MG63 (cell line): ENCODE data around the gene SPINK9. TPM values are rescaled to one million over a fixed set of nuclear protein-coding genes. Genes with fewer than 3 reads are reported as not detected.

Experiments used
- DNase-seq: peaks from one replicate; pipeline ENCODE4 v3.0.0-alpha.2; 2020
- H3K27me3 ChIP-seq: fragments of 250-450 bp; sonication (Bioruptor Pico); 2 replicates; pipeline ENCODE4 v1.5.1; 2020; ENCODE audit warnings: mild to moderate bottlenecking, moderate library complexity
- H3K36me3 ChIP-seq: fragments of 250-450 bp; sonication (Bioruptor Pico); 2 replicates; pipeline ENCODE4 v1.5.1; 2020; ENCODE audit warnings: mild to moderate bottlenecking, moderate library complexity
- H3K4me3 ChIP-seq: fragments of 250-450 bp; sonication (Bioruptor Pico); 2 replicates; pipeline ENCODE4 v1.5.1; 2020; ENCODE audit warnings: mild to moderate bottlenecking, moderate library complexity
- H3K9me3 ChIP-seq: fragments of 250-450 bp; sonication (Bioruptor Pico); 2 replicates; pipeline ENCODE4 v1.5.1; 2020; ENCODE audit warnings: mild to moderate bottlenecking, moderate library complexity
- total RNA-seq: library from RNA; depleted of rRNA; stranded (reverse); fragments of >200 nt; shearing (Covaris generic); gene quantifications from 2 replicates; pipeline ENCODE4 v1.2.3, GENCODE V29; 2014; ENCODE audit warnings: low replicate concordance

Gene SPINK9
- total RNA-seq, 1 experiment from 2014 or later, result not detected

DNA sequence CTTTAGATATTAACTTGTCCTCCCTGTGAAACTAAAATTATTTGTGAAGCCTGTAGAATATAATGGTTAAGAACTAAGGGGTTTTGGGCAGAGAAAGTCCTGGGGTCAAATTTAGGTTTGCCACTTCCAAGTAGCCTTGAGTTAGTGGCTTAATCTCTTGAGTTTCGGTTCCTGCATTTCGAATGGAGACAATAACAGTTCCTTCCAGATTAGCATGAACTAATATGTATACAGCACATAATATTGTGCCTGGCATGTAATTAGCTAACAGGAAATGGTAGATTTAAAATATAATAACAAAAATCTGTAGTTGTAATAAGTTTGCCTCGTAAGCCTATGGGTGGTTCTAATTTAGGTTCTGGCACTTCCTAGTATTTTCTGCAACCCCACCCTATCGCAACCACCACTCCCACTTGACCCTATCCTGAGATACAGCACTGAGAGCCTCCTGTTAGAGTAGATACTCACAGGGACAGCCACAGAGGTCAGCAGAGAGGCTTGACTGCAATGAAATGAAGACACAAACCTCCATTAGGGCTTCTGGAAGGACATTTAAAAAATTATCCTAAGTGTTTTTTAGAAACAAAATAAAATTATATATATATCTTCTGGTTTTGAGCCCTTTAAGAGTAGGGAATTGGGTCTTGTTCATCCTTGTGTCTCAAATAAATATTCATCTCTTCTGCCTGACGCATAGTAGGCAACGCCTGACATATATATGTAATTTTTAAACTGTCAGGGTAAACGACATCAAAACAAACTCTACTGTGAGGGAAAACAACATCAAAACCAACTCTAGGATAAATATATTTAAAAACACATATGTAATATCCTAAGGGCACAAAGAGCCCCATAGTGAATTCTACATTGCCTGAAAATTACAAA, 8.5 kb downstream of the SPINK9 start:
- Histone ChIP-seq H3K9me3 (no peaks in the 10 kb centered on the region), H3K36me3 (no peaks in the 10 kb centered on the region), H3K4me3 (no peak overlapping the region), H3K27me3 (no peaks in the 10 kb centered on the region)
- DNase-seq, result no peak

DNA sequence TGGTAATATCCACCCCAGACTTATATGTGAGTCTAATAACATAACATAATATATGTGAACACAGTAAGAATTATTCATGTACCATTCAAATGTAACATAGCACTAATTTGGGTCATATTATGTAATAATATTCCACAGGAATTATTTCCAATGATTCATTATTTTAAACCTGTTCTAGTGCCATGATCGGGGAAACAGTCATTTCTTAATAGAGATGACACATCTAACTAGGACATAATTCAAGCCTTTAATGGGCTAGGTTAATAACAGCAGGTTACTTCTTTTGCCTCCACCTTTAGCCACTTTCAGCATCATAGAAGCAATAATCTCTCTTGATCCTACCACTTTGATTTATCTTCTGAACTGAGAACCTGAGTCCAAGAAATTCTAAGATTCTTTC, 12.3 kb downstream of the SPINK9 start:
- no peak for DNase-seq
- Histone ChIP-seq H3K36me3 (no peaks in the 10 kb centered on the region), H3K9me3 (no peaks in the 10 kb centered on the region), H3K4me3 (no peak overlapping the region), H3K27me3 (no peaks in the 10 kb centered on the region)

DNA sequence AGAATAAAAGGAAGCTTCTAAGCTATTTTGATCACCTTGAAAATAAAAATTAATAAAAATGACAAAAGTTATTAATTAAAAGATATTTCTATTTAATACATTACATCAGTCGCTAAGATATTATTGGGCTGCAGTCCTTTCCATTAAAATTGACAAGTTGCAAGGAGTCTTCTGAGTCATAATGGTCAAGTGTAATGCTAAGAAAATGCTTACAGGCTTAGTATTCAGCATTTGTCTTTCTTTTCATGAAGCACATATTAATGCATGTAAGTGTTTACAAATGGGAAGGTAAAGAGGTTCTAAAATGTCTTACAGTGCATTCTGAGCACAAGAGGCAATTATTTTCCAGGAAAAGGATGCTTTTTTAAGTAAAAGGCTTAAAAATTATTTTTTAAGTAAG, 17.3 kb downstream of the SPINK9 start:
- H3K36me3 ChIP-seq, result no peaks in the 10 kb centered on the region
- no peak for DNase-seq
- no peaks in the 10 kb centered on the region for H3K9me3 ChIP-seq
- H3K4me3 ChIP-seq, result no peak overlapping the region
- H3K27me3 ChIP-seq, result no peaks in the 10 kb centered on the region

DNA sequence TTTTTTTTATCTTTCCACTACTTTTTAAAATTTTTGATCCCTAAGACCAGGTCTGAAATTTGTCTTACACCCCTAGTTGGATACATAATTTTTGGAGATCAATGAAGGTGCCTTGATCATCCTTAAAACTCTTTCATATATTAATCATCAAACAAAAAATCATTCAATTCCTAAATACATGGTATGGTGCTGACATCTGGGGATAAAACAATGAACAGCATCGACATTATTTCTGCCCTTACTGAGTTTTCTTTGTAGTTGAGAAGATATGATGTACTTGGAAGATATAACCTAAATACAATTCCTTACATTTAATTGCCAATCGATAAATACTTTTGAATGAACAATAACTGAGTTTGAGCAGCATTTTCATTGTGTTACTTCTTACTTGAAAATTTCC, 18.3 kb downstream of the SPINK9 start:
- no peaks in the 10 kb centered on the region for H3K27me3 ChIP-seq
- H3K4me3 ChIP-seq, result no peak overlapping the region
- no peak for DNase-seq
- no peaks in the 10 kb centered on the region for H3K36me3 ChIP-seq
- H3K9me3 ChIP-seq, result no peaks in the 10 kb centered on the region

DNA sequence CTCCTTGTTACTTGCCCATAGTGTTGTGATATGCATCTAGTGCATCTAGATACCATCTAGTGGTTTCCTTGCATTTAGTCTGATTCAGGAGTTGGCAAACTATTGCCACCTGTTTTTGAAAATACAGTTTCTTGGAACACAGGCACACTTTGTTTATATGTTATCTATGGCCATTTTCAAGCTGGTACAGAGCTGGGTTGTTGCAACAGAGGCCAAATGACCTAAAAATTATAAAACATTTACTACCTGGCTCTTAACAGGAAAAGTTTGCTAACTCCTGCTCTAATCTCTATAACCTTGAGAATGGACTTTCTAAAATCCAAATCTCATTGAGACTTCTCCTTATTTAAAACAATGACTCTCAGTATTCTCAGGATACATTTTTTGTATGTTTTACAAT, 29.0 kb downstream of the SPINK9 start:
- no peaks in the 10 kb centered on the region for H3K27me3 ChIP-seq
- no peak overlapping the region for H3K4me3 ChIP-seq
- H3K9me3 ChIP-seq, result peaks cover 12% of the 10 kb centered on the region
- H3K36me3 ChIP-seq, result no peaks in the 10 kb centered on the region
- no peak for DNase-seq

DNA sequence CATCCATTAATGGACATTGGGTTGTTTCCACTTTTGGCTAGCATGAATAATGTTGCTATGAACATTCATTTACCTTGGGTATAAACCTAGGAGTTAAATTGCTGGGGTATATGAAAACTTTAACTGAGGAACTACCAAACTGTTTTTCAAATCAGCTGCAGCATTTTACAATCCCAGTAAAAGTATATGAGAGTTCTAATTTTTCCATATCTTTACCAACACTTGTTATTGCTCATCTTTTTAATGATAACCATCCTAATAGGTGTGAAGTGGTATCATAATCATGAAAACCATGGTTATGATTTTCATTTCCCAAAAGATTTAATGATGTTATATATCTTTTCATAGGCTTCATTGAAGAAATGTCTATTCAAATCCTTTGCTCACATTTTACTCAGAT, 32.9 kb downstream of the SPINK9 start:
- no peak for DNase-seq
- Histone ChIP-seq H3K27me3 (no peaks in the 10 kb centered on the region), H3K36me3 (no peaks in the 10 kb centered on the region), H3K4me3 (no peak overlapping the region), H3K9me3 (peaks cover 12% of the 10 kb centered on the region)

DNA sequence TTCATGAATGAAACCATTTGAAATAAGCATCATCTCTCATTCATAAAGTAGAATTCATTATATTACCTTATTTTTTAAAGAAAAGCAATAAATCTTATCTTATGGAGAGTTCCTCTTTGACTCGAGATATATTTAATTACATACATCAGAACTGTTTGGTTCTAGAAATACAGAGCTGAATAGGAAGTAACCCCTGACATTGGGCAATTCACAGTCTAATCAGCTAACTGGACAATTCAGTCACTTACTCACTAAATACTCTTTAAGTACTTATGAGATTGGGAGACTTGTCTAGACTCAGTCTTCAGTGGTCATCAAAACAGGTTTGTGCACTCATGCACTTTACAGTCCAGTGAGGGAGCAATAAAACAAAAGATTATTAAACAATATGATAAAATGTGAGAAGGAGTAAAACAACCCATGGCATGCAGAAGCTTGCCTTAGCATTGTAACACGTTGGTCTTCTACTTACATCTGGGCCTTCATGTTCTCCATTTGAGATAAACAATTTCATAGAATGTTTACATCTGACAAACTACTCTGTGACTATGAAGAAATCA, 36.9 kb downstream of the SPINK9 start:
- peaks cover 12% of the 10 kb centered on the region for H3K9me3 ChIP-seq
- no peaks in the 10 kb centered on the region for H3K36me3 ChIP-seq
- no peak for DNase-seq
- H3K4me3 ChIP-seq, result no peak overlapping the region
- no peaks in the 10 kb centered on the region for H3K27me3 ChIP-seq

DNA sequence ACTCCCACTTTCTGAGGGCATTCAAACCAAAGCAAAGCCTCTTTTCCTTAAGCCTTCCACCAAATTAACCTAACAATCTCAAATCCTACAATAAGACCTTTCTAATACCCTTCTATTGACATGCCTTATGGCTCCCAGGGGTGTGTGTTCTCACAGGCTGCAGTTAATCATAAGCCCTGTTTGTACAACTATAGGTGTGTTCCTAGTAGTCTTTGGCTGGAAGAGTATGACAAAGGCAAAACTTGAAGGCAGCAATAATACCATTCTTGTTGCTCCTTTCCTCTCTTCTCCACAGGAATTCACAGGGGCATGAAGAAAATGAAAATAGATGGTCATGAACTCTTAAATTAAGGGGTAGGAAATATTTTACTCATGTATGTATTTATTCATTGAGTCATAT, 37.5 kb downstream of the SPINK9 start:
- DNase-seq, result no peak
- H3K36me3 ChIP-seq, result no peaks in the 10 kb centered on the region
- no peak overlapping the region for H3K4me3 ChIP-seq
- peaks cover 11% of the 10 kb centered on the region for H3K9me3 ChIP-seq
- no peaks in the 10 kb centered on the region for H3K27me3 ChIP-seq

DNA sequence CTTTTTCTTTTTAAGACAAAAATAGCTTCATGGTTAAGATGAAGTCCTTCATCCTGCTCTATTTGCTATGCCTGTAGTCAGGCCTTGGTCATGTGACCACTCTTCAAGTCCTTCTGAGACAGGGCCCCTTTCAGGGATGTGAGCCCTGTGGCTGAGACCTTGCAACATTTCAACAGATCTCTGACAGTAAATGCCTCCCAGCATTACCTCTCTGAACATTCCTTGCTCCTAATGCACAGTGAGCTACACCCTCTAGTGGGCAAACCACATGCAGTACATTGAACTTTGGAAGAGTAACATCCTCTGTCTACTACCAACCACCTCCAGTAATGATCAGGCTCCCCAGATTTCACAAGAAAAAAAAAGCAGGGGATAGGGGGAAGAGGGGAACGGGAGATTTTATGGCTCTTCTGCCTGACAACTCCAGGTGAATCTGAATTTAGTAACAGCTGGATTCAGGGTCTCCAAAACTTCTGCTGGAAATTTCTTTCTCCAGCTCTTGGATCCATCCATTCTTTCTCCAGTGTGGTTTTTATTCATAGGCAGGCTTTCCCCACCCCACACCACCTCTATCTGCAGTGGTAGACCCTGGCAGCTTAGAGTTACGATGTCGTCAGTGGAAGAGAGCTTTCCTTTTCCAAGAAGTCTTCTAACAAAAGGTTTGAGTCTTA, 39.5 kb downstream of the SPINK9 start:
- no peaks in the 10 kb centered on the region for H3K9me3 ChIP-seq
- H3K36me3 ChIP-seq, result no peaks in the 10 kb centered on the region
- H3K4me3 ChIP-seq, result no peak overlapping the region
- H3K27me3 ChIP-seq, result no peaks in the 10 kb centered on the region
- DNase-seq, result peak; percentile 29

DNA sequence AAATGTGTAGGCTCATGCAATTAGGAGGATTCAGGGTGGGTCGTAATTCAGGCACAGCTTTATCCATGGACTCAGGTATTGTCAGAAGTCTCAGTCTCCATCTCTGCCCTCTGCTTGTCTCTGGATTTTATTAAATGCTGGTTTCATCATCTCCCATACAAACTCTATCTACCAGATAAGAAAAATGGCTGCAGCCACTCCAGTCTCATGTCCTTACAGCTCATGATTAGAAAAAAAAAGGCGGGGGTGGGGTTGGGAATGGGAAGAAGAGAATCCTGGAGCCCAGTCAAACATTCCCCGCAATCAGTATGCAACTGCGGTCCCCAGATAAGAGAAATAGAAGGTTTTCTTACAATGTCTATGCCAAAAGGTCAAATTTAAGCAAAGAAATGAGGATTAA, 40.8 kb downstream of the SPINK9 start:
- DNase-seq, result no peak
- Histone ChIP-seq H3K9me3 (no peaks in the 10 kb centered on the region), H3K36me3 (no peaks in the 10 kb centered on the region), H3K4me3 (no peak overlapping the region), H3K27me3 (no peaks in the 10 kb centered on the region)

DNA sequence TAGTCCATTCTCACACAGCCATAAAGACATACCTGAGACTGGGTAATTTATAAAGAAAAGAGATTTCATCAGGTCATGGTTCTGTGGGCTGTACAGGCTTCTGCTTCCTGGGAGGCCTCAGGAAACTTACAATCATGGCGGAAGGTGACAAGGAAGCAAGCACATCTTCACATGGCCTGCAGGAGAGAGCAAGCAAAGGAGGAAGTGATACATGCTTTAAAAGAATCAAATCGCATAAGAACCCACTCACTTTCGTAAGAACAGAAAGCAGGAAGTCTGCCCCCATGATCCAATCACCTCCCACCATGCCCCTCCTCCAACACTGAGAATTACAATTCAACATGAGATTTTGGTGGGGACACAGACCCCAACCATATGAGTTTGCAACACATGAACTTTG, 43.3 kb downstream of the SPINK9 start:
- Histone ChIP-seq H3K27me3 (no peaks in the 10 kb centered on the region), H3K4me3 (no peak overlapping the region), H3K36me3 (no peaks in the 10 kb centered on the region), H3K9me3 (no peaks in the 10 kb centered on the region)
- DNase-seq, result no peak

DNA sequence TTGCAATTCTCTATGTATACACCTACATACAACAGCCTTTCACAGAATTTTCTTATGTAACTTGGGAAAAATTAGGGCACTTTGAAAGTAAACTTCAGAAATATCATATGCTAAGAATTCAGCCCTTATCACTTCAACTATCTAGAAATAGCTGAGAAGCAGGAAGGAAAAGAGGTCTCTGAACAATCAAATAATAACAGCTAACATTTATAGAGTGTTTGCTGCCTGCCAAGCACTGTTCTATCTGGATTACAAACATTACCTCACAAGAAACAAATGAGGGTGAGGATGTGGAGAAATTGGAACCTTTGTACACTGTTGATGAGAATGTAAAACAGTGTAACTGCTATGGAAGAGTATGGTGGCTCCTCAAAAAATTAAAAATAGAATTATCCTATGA, 44.0 kb downstream of the SPINK9 start:
- Histone ChIP-seq H3K4me3 (no peak overlapping the region), H3K9me3 (no peaks in the 10 kb centered on the region), H3K36me3 (peaks cover 4% of the 10 kb centered on the region; the same call in 1 of the 2 replicates), H3K27me3 (no peaks in the 10 kb centered on the region)
- DNase-seq, result no peak

DNA sequence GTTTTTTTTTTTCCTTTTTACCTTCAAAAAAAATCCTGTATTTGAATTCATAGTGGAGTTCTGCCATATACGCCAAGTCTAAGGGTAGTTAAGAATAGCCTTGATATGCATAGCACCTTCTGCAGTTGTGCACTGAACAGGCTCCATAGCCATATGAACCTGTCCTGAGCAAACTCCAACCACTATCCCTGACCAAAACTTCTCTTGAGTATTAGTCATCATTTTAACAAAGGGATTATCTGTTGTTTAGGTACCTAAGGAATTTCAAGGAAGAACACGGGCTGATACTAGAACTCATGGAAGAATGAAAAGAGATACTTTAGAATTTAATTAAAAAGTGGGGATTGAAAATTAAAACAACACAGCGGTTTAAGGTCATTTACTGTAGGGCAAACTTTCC, 46.5 kb downstream of the SPINK9 start:
- no peak overlapping the region for H3K4me3 ChIP-seq
- H3K27me3 ChIP-seq, result no peaks in the 10 kb centered on the region
- no peaks in the 10 kb centered on the region for H3K9me3 ChIP-seq
- H3K36me3 ChIP-seq, result peaks cover 9% of the 10 kb centered on the region
- DNase-seq, result no peak

DNA sequence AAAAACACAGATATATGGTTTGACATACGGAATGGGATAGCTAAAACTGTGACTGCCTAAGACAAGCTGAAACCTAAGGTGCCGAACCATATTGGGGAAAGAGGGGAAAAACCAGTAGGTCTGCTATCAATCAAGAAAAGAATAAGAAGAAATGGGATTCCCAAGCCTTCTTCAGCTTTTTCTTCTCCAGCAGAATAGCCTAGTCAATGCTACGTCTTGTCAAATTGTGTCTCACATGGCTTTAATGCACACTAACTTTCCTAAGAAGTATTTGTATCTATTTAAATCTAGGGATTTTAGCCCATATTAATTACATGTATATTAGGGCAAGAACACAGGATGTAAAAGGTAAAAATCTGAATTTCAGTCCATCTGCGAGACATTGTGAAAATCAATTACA, 47.6 kb downstream of the SPINK9 start:
- H3K36me3 ChIP-seq, result peaks cover 9% of the 10 kb centered on the region
- H3K9me3 ChIP-seq, result no peaks in the 10 kb centered on the region
- peak overlapping the region; percentile 85 for H3K4me3 ChIP-seq
- H3K27me3 ChIP-seq, result no peaks in the 10 kb centered on the region
- no peak for DNase-seq

DNA sequence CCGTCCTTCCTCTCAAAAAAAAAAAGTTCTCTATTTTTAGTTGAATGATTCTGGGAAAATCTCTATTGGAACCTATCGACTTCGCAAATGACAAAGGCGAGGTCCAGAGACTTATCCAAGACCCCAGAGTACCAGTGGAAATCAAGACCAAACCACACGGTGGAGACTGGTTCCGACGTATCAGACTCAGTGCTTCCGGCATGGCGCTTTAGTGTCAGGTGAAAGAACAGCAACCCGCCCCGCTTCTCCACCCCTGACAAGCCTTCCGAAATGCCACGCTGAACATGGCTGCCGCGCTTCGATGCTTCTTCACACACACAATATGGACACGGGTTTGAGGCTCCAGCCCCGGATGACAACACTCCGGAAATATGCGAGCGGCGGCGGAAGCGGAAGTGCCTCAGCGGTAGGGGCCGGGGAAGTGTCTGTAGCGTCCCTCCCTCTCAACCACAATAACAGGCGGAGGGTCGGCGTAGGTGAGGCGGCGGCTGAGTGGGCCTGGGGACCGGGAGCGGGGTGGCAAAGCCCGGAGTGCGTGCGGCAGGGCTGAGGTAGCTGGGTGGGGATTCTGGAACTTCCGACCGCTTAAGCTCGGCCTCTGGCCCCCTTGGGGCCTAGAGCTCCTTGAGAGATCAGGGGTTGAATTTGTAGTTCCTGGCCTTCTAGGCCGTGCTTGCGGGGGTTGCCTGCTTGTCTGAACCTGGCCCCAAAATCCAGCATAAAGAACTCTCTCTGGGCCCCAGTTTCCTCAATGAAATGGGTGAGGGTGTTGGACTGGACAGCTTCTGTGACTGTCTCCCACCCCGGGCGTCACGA, 48.4 kb downstream of the SPINK9 start, which contains the start of gene FBXO38:
FBXO38 (plus strand) TSS at position 395 of the 816 bp plus-strand sequence. CDS start 10,819 bp downstream, outside the sequence.
- peak; percentile 99 for DNase-seq
- H3K9me3 ChIP-seq, result no peaks in the 10 kb centered on the region
- H3K4me3 ChIP-seq, result peak within 1 kb of the TSS; percentile 85
- H3K36me3 ChIP-seq, result peaks cover 15% of the 10 kb centered on the region
- H3K27me3 ChIP-seq, result no peaks in the 10 kb centered on the region

DNA sequence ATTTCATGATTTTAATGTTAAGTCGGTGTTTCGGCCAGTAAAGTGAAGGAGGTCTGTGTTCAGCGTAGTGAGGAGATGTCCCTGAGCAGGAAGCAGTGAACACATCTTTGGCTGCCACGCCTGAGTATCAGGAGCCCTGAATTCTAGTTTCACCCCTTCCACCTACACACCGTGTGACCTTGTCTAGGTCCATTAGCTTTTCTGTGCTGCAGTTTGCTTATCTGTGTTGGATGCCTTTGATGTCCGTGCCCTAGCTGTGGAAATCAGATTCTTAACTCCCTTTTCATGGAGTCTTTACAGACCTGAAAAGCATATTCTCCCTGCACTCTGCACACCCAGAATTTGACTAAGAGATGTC, 49.0 kb downstream of the SPINK9 start:
- Histone ChIP-seq H3K27me3 (no peaks in the 10 kb centered on the region), H3K4me3 (peak overlapping the region; percentile 85), H3K36me3 (peaks cover 15% of the 10 kb centered on the region), H3K9me3 (no peaks in the 10 kb centered on the region)
- no peak for DNase-seq

DNA sequence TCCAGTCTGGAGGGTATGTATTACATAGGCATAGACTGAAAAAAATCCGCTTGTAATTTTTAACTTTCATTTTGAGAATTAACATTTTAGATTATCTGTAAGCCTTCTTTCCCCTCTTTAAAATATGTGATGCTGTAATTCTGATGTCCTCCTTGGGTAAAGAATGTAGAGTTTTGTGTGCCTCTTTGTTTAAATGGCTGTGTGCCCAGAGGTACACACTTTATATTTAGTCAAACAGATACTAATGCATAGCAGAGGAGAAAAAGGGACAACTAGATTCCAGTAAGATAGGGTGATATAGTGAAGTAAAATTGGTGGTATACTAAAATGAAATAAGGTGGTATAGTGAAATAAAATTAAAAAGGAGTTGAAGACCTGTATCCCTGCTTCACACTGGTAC, 49.7 kb downstream of the SPINK9 start:
- DNase-seq, result no peak
- H3K9me3 ChIP-seq, result no peaks in the 10 kb centered on the region
- peak overlapping the region; percentile 85 for H3K4me3 ChIP-seq
- no peaks in the 10 kb centered on the region for H3K27me3 ChIP-seq
- peaks cover 15% of the 10 kb centered on the region for H3K36me3 ChIP-seq
